ENCODE results near the gene SASH1.

DNA sequence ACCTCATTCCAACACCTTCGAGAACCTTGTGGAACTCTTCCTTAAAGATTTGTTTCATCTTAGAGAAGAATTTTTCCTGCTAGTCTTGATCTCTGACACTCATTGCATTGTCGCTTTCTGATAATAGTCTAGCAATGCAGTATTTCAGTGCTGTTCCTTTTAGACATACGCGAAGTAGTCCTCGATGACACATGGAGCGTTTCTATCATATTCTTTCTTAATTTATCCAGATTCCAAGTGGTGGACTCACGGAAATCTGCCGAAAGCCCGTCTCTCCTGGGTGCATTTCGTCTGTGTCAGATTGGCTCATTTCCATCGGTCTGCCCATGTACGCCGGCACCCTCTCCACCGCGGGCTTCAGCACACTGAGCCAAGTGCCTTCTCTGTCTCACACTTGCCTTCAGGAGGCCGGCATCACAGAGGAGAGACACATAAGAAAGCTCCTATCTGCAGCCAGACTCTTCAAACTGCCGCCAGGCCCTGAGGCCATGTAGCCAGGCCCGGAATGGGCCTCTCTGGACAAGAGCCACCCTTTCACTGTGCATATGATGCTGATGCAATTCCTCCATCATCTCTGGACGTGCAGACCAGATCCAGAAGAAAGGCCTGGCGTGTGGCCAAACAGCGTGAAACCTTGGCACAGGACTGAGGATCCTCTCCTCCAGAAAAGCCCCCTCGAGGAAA, 205.6 kb downstream of the SASH1 start:
- TF ChIP-seq POLR2AphosphoS5 (IDR thresholded peaks at IDR 0.05; ENCODE audit: insufficient read depth, low read depth, low read length) (no peak), EZH2 (IDR thresholded peaks at IDR 0.05; ENCODE audit: borderline replicate concordance, low read depth, low read length, severe bottlenecking) (no peak), POLR2A (IDR thresholded peaks at IDR 0.05; ENCODE audit: low read depth, low read length) (no peak), GATA2 (IDR thresholded peaks at IDR 0.05; ENCODE audit: insufficient read depth, insufficient read length, low read depth, low read length) (no peak), FOS (IDR thresholded peaks at IDR 0.05; ENCODE audit: borderline replicate concordance, insufficient read depth, low read length) (no peak)
- TF ChIP-seq, protein P1, sequence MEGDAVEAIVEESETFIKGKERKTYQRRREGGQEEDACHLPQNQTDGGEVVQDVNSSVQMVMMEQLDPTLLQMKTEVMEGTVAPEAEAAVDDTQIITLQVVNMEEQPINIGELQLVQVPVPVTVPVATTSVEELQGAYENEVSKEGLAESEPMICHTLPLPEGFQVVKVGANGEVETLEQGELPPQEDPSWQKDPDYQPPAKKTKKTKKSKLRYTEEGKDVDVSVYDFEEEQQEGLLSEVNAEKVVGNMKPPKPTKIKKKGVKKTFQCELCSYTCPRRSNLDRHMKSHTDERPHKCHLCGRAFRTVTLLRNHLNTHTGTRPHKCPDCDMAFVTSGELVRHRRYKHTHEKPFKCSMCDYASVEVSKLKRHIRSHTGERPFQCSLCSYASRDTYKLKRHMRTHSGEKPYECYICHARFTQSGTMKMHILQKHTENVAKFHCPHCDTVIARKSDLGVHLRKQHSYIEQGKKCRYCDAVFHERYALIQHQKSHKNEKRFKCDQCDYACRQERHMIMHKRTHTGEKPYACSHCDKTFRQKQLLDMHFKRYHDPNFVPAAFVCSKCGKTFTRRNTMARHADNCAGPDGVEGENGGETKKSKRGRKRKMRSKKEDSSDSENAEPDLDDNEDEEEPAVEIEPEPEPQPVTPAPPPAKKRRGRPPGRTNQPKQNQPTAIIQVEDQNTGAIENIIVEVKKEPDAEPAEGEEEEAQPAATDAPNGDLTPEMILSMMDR (IDR thresholded peaks at IDR 0.05; ENCODE audit: extremely low read depth in 1 of 2, insufficient read depth in 1 of 2, low read depth in 1 of 2, low read length in 2 of 2) = no peak
- TF ChIP-seq, protein P2, sequence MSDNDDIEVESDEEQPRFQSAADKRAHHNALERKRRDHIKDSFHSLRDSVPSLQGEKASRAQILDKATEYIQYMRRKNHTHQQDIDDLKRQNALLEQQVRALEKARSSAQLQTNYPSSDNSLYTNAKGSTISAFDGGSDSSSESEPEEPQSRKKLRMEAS (IDR thresholded peaks at IDR 0.05; ENCODE audit: insufficient read depth, insufficient read length) = no peak

Data from endothelial cell of umbilical vein (primary cell).